ENCODE measurements around the gene KDM4B. TPM values are rescaled to one million over a fixed set of nuclear protein-coding genes. Genes with fewer than 3 reads are reported as not detected.

KDM4B gene
- total RNA-seq, 4 donors from 2014 or later: 28.7 to 75.1 (median 46.1) TPM

DNA sequence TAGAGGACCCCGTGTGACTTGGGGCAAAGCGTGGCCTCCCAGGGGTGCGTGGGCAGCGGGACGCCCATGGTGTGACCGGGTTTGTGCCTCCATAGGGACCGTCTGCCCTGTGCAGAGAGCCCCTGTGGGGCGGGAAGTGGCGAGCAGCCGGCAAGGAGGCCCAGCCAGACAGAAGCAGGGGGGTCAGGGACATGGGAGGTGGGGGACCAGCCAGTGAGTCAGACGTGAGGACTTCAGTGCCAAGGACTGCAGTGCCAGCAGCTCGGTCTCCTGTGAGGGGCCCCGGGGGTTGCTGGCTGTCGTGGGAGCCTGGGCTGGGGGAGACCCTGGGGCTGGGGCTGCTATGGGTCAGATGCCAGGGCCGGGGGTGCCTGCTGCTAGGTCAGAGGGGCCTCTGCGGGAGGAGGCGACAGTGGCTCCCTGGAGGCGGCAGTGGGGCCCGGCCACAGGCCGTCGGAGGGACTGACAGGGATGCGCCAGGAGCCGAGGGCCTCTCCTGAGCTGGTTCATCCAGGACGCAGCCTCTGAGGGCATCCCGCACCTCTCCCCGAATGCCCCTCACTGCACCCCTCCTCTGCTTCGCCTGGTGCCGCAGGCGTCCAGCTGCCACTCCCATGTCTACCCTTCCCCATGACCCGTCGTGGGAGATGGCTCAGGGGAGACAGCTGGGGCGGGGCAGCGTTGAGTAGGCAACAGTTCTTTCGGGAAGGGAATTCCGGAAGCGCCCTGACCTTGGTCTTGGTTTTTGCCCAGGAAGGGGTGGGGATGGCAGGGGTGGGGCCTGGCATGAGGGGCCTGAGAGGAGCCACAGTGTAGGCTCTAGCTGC is 80.0 kb downstream of the KDM4B start:
- TF ChIP-seq, protein P1, sequence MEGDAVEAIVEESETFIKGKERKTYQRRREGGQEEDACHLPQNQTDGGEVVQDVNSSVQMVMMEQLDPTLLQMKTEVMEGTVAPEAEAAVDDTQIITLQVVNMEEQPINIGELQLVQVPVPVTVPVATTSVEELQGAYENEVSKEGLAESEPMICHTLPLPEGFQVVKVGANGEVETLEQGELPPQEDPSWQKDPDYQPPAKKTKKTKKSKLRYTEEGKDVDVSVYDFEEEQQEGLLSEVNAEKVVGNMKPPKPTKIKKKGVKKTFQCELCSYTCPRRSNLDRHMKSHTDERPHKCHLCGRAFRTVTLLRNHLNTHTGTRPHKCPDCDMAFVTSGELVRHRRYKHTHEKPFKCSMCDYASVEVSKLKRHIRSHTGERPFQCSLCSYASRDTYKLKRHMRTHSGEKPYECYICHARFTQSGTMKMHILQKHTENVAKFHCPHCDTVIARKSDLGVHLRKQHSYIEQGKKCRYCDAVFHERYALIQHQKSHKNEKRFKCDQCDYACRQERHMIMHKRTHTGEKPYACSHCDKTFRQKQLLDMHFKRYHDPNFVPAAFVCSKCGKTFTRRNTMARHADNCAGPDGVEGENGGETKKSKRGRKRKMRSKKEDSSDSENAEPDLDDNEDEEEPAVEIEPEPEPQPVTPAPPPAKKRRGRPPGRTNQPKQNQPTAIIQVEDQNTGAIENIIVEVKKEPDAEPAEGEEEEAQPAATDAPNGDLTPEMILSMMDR (IDR thresholded peaks at IDR 0.05): no peak
- TF ChIP-seq POLR2A (IDR thresholded peaks at IDR 0.05): no peak
- Histone ChIP-seq H3K9me3 (no peaks in the 10 kb centered on the region), H3K36me3 (peaks cover 0 to 44% (median 0%) of the 10 kb centered on the region in 3 donors), H3K27me3 (no peaks in the 10 kb centered on the region), H3K27ac (no peak overlapping the region), H3K4me1 (peaks cover 4 to 38% (median 8%) of the 10 kb centered on the region in 4 donors), H3K4me3 (no peak overlapping the region)
- no peak for DNase-seq

DNA sequence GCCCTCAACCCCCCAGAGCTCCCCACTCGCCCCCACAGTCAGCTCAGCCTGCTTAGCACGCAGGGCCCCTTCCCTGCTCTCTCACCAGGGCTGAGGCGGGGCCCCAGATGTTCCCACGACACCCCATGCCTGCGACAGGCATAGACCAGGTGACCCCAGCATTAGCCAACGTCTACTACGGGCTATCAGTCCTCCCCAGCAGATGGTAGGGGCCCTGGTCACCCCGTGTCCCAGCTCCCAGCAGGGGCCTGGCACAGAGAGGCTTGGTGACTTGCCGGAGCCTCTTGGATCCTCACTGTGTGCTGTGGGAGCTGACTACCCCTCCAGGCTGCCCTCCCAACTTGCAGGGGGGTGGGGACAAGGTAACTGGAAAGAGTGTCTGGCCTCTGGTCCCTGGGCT is 80.6 kb downstream of the KDM4B start:
- no peak overlapping the region for H3K27ac ChIP-seq
- H3K36me3 ChIP-seq: peaks cover 0 to 49% (median 0%) of the 10 kb centered on the region in 3 donors
- no peaks in the 10 kb centered on the region for H3K27me3 ChIP-seq
- no peaks in the 10 kb centered on the region for H3K9me3 ChIP-seq
- peaks cover 4 to 38% (median 8%) of the 10 kb centered on the region in 4 donors for H3K4me1 ChIP-seq
- DNase-seq: no peak
- TF ChIP-seq, protein P1 (IDR thresholded peaks at IDR 0.05): no peak
- no peak for TF ChIP-seq POLR2A (IDR thresholded peaks at IDR 0.05)
- no peak overlapping the region for H3K4me3 ChIP-seq

DNA sequence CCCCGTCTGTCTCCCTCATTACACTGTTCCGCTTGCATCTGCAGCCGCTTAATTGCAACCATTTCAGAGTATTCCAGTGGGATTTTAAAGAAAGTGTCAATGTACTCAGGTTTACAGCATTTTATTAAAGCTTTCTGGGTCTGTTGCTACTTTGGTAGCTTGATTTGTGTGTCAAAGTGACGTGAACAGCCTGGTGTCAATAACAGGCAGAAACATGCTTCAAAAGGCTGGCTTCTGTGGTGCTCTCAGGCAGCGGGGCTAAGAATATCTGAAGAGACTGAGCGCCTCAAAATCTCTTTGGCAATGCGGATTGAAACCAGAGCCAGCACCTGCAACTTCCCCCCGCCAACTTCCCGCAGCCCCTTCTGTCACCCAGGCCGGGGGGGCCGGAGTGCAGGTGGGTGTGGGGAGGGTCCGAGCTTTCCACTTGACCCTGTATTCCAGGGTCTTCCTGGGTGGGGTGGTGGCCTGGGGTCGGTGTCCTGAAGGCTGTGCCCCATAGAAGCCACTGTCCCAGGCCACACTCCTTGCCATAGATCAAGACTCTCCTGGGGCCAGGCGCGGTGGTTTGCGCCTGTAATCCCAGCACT is 81.2 kb downstream of the KDM4B start:
- Histone ChIP-seq H3K4me3 (no peak overlapping the region), H3K27me3 (no peaks in the 10 kb centered on the region), H3K9me3 (no peaks in the 10 kb centered on the region), H3K4me1 (peaks cover 4 to 38% (median 8%) of the 10 kb centered on the region in 4 donors), H3K36me3 (peaks cover 0 to 55% (median 0%) of the 10 kb centered on the region in 3 donors), H3K27ac (no peak overlapping the region)
- DNase-seq: no peak
- TF ChIP-seq, protein P1 (IDR thresholded peaks at IDR 0.05): no peak
- no peak for TF ChIP-seq POLR2A (IDR thresholded peaks at IDR 0.05)

DNA sequence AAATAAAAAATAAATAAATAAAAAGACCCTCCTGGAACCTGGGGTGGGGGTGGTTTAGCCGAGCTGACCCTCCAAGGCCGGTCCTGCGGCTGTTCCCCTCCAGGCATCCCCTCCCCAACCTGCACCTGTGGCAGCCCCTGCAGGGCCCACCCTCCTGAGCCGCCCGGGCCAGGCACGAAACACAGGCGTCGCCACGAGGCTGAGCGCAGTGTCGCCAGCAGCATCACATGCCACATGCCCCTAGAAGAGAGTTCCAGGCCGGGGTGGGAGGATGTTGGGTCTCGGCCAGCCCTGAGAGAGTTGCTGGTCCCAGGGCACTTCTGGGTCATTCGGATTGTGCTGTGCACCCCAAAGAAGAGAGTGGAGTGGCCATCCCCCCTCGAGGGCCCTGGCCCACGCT is 82.0 kb downstream of the KDM4B start:
- DNase-seq: no peak
- no peak overlapping the region for H3K27ac ChIP-seq
- peaks cover 0 to 57% (median 0%) of the 10 kb centered on the region in 3 donors for H3K36me3 ChIP-seq
- H3K4me3 ChIP-seq: no peak overlapping the region
- TF ChIP-seq, protein P1 (IDR thresholded peaks at IDR 0.05): no peak
- no peak for TF ChIP-seq POLR2A (IDR thresholded peaks at IDR 0.05)
- peaks cover 4 to 34% (median 8%) of the 10 kb centered on the region in 4 donors for H3K4me1 ChIP-seq
- H3K9me3 ChIP-seq: no peaks in the 10 kb centered on the region
- H3K27me3 ChIP-seq: no peaks in the 10 kb centered on the region

DNA sequence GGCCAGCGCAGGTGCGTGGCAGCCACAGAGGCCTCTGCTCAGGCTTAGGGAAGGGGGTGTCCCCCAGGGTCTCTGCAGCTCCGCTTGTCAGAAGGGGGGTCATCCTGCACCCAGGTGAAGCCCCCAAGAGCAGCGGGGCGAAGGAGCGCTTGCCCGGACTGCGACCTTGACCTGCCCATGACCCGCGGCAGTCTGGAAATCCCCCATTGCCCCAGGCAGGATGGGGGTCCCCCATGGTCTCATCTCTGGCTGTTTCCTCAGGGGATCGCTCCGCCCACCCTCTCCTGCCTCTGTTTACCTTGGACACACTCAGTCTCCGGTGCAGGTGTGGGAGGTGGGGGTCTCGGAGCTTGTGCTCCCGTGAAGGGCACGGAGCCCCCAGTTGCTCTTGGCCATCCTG is 82.7 kb downstream of the KDM4B start:
- no peak for DNase-seq
- H3K27ac ChIP-seq: no peak overlapping the region
- no peak for TF ChIP-seq POLR2A (IDR thresholded peaks at IDR 0.05)
- TF ChIP-seq, protein P1 (IDR thresholded peaks at IDR 0.05): no peak
- peaks cover 0 to 56% (median 0%) of the 10 kb centered on the region in 3 donors for H3K36me3 ChIP-seq
- peaks cover 4 to 28% (median 8%) of the 10 kb centered on the region in 4 donors for H3K4me1 ChIP-seq
- H3K9me3 ChIP-seq: no peaks in the 10 kb centered on the region
- H3K4me3 ChIP-seq: no peak overlapping the region
- H3K27me3 ChIP-seq: no peaks in the 10 kb centered on the region

Measured in Peyer's patch (tissue), 4 donors.